Brain microvascular endothelial cell (primary cell): ENCODE measurements around the gene PLXNA1.

Experiments used
- DNase-seq: peaks from one replicate; pipeline ENCODE4 v3.0.0-alpha.2; 2020
- H3K27ac ChIP-seq: fragments of 250-450 bp; sonication (Bioruptor Pico); 2 replicates; pipeline ENCODE4 v1.5.1; 2020; ENCODE audit warnings: mild to moderate bottlenecking, moderate library complexity
- H3K27me3 ChIP-seq: fragments of 250-450 bp; sonication (Bioruptor Pico); replicated peaks from 2 replicates; pipeline ENCODE4 v1.5.1; 2020; ENCODE audit warnings: mild to moderate bottlenecking
- H3K36me3 ChIP-seq: fragments of 250-450 bp; sonication (Bioruptor Pico); replicated peaks from 2 replicates; pipeline ENCODE4 v1.5.1; 2020; ENCODE audit warnings: mild to moderate bottlenecking
- H3K4me3 ChIP-seq: 2 replicates; pipeline ENCODE4 v1.5.1; 2011; ENCODE audit warnings: low read depth, mild to moderate bottlenecking, control low read depth, low read length, moderate library complexity
- in situ Hi-C: cut with HindIII; loops from 2 replicates; pipeline ENCODE4 v1.10.0; 2017; ENCODE audit warnings: low sequenced_read_pairs, low pct_ligation_motif_present
- TF ChIP-seq, protein P1 (sequence below): IDR thresholded peaks from 2 replicates; pipeline ENCODE4 v1.5.1; 2011; ENCODE audit warnings: low read depth, mild to moderate bottlenecking, moderate library complexity, low read length, control low read depth, inconsistent platforms; ENCODE audit errors: missing control alignments

PLXNA1 gene

DNA sequence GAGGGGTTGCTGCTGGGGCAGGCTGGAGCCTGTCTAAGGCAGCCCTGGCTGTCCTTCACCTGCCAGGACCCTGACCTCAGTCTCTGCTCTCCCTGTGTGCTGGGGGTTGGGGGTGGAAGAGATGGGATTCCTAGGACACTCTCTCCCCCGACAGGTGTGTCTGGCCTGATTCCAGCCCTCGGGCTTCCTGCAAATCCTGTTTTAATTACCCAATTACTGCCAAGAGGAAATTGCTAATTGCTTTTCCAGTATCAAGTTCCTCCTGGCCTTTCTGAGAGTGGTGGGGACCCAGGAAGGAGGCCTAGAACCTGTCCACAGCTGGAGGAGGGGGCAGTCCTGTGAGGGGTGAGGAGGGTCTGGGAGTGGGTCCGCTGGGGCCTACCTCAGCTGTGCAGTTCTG, 15.8 kb downstream of the PLXNA1 start:
- H3K4me3 ChIP-seq: no peak overlapping the region
- no peak for DNase-seq
- in situ Hi-C loops: no loop called here
- H3K36me3 ChIP-seq: no peaks in the 10 kb centered on the region
- H3K27me3 ChIP-seq: no peaks in the 10 kb centered on the region
- TF ChIP-seq, protein P1, sequence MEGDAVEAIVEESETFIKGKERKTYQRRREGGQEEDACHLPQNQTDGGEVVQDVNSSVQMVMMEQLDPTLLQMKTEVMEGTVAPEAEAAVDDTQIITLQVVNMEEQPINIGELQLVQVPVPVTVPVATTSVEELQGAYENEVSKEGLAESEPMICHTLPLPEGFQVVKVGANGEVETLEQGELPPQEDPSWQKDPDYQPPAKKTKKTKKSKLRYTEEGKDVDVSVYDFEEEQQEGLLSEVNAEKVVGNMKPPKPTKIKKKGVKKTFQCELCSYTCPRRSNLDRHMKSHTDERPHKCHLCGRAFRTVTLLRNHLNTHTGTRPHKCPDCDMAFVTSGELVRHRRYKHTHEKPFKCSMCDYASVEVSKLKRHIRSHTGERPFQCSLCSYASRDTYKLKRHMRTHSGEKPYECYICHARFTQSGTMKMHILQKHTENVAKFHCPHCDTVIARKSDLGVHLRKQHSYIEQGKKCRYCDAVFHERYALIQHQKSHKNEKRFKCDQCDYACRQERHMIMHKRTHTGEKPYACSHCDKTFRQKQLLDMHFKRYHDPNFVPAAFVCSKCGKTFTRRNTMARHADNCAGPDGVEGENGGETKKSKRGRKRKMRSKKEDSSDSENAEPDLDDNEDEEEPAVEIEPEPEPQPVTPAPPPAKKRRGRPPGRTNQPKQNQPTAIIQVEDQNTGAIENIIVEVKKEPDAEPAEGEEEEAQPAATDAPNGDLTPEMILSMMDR: no peak
- H3K27ac ChIP-seq: no peak overlapping the region

GRCh38 chr3:126999383-126999782, 16.5 kb downstream of the PLXNA1 start:
- Histone ChIP-seq H3K27me3 (no peaks in the 10 kb centered on the region), H3K27ac (no peak overlapping the region), H3K4me3 (no peak overlapping the region), H3K36me3 (no peaks in the 10 kb centered on the region)
- in situ Hi-C loops: no loop called here
- DNase-seq: no peak
- TF ChIP-seq, protein P1: no peak

DNA sequence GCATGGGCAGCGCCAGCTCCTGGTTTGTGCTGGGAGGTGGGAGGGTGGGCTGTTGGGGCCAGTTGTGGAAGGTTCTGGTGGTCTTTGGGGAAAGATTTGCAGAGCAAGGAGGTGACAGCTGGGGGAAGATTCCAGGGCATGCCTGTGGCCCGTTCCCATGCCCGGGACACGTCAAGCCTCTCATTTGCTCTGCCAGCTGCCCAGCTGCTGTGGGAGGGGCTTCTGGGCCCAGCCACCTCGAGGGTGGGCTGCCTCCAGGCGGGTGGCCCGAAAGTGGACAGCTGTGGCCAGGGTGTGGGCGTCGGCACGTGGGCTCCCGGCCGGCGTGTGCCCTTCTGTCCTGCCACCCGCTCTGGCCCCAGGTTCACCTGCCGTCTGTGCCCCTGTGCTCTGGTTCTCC, 17.2 kb downstream of the PLXNA1 start:
- TF ChIP-seq, protein P1: no peak
- no peak for DNase-seq
- Histone ChIP-seq H3K4me3 (no peak overlapping the region), H3K36me3 (no peaks in the 10 kb centered on the region), H3K27ac (no peak overlapping the region), H3K27me3 (no peaks in the 10 kb centered on the region)
- in situ Hi-C loops: no loop called here

DNA sequence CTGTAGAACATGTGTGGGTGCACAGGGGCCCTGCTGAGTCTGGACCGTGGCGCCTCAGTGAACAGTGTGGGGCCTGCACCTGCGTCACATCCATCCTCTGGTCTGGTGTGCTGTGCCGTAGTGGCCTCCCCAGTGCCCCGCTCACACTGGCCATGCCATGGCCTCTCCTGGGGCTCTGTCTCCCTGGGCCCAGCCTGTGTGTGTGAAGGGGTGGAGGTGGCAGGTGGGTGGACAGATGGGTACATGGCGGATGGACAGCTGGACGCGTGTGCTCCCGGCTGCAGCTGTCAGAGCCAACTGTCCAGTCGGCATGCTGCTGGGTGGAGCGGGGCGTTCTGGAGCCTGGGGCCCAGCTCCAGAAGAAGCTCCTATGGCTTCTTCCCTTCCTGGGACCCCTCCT, 17.8 kb downstream of the PLXNA1 start:
- Histone ChIP-seq H3K36me3 (no peaks in the 10 kb centered on the region), H3K27ac (no peak overlapping the region), H3K4me3 (no peak overlapping the region), H3K27me3 (no peaks in the 10 kb centered on the region)
- TF ChIP-seq, protein P1: no peak
- DNase-seq: no peak
- in situ Hi-C loops: no loop called here

- no peak for DNase-seq
- Histone ChIP-seq H3K36me3 (peaks cover 3% of the 10 kb centered on the region), H3K27me3 (no peaks in the 10 kb centered on the region), H3K27ac (peak overlapping the region; percentile 70), H3K4me3 (no peak overlapping the region)
- TF ChIP-seq, protein P1: no peak
- in situ Hi-C loops: no loop called here
Measured at GRCh38 chr3:127001486-127002194, 18.7 kb downstream of the PLXNA1 start.
